GM19035 (cell line): ENCODE data around the gene DPP6.
A peak's percentile ranks its signal among the peaks of the same experiment; 100 is the strongest.

Source experiments
- ATAC-seq: cut with Tn5 transposase; IDR thresholded peaks from one replicate; pipeline ENCODE4 v1.9.1; 2021; ENCODE audit not compliant: unreplicated experiment

Gene DPP6

GRCh38 chr7:154853063-154853726 is 801.0 kb downstream of the DPP6 start:
- no peak for ATAC-seq

GRCh38 chr7:154853727-154854095 is 801.5 kb downstream of the DPP6 start:
- ATAC-seq: no peak

- no peak for ATAC-seq
Measured at GRCh38 chr7:154854836-154855235, 802.6 kb downstream of the DPP6 start.

- ATAC-seq: no peak
Measured at GRCh38 chr7:154855366-154855765, 803.2 kb downstream of the DPP6 start.

- no peak for ATAC-seq
Measured at GRCh38 chr7:154856733-154857132, 804.5 kb downstream of the DPP6 start.

GRCh38 chr7:154857240-154857639 is 805.0 kb downstream of the DPP6 start:
- no peak for ATAC-seq

- ATAC-seq: no peak
Measured at GRCh38 chr7:154857728-154858681, 805.8 kb downstream of the DPP6 start.

- ATAC-seq: no peak
Measured at GRCh38 chr7:154858836-154859537, 806.8 kb downstream of the DPP6 start.

- ATAC-seq: no peak
Measured at GRCh38 chr7:154859747-154860620, 807.8 kb downstream of the DPP6 start.

GRCh38 chr7:154860621-154861375 is 808.6 kb downstream of the DPP6 start:
- ATAC-seq: no peak

- no peak for ATAC-seq
Measured at GRCh38 chr7:154861589-154861988, 809.4 kb downstream of the DPP6 start.

GRCh38 chr7:154862153-154862791 is 810.1 kb downstream of the DPP6 start:
- no peak for ATAC-seq

- no peak for ATAC-seq
Measured at GRCh38 chr7:154863766-154864522, 811.7 kb downstream of the DPP6 start.

- no peak for ATAC-seq
Measured at GRCh38 chr7:154864523-154864891, 812.3 kb downstream of the DPP6 start.

GRCh38 chr7:154865984-154866685 is 813.9 kb downstream of the DPP6 start:
- ATAC-seq: no peak

- ATAC-seq: peak; percentile 62
Measured at GRCh38 chr7:154867068-154867467, 814.9 kb downstream of the DPP6 start.

- ATAC-seq: no peak
Measured at GRCh38 chr7:154868921-154869320, 816.7 kb downstream of the DPP6 start.

GRCh38 chr7:154869436-154869835 is 817.2 kb downstream of the DPP6 start:
- no peak for ATAC-seq
